Measurements from ENCODE around the gene OR8J1. TPM values are rescaled to one million over a fixed set of nuclear protein-coding genes. Genes with fewer than 3 reads are reported as not detected.
"Not testable (repeated sequence)": the region's sequence is repeated elsewhere in the genome, so short reads cannot be mapped to it uniquely, and the experiment has no call there.

Gene OR8J1
- total RNA-seq, 1 donor from 2014 or later, result not detected

DNA sequence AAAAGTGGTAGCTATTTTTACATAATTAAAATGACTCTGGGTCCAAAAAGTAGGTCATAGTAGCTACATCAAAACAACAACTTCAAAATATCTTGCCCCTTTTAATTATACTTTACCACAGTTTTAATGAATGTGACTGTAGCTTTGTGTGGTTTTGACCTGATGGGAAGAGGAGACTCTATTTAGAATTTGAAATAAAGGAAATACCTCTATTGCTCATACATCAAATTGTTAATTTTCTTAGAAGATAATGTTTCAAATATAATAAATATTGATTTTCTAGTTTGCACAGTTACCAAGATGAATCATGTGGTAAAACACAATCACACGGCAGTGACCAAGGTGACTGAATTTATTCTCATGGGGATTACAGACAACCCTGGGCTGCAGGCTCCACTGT lies 8.4 kb upstream of the OR8J1 start, which contains the start of gene OR8K1:
TSS of gene OR8K1 (plus strand) at position 301 of the 400 bp plus-strand sequence. CDS start at position 301, 0 bp downstream.
- no peaks in the 10 kb centered on the region for H3K9me3 ChIP-seq
- DNase-seq, result no peak
- H3K36me3 ChIP-seq, result no peaks in the 10 kb centered on the region
- no peak within 1 kb of the TSS for H3K4me3 ChIP-seq
- intact Hi-C loops (cut with DNase I), result no loop called here
- no peak within 1 kb of the TSS for H3K27ac ChIP-seq
- H3K4me1 ChIP-seq, result no peaks in the 10 kb centered on the region
- ATAC-seq, result no peak
- TF ChIP-seq CTCF (IDR thresholded peaks at IDR 0.05), result no peak
- H3K27me3 ChIP-seq, result no peaks in the 10 kb centered on the region

GRCh38 chr11:56375324-56375723 lies 21.2 kb downstream of the OR8J1 start, which contains the start of gene OR8U1:
OR8U1 (plus strand) TSS chr11:56375624; CDS start chr11:56375624, 0 bp downstream.
- no peaks in the 10 kb centered on the region for H3K4me1 ChIP-seq
- DNase-seq (no peak), ATAC-seq (no peak)
- H3K27me3 ChIP-seq, result no peaks in the 10 kb centered on the region
- intact Hi-C loops (cut with DNase I), result no loop called here
- no peak within 1 kb of the TSS for H3K27ac ChIP-seq
- no peak for TF ChIP-seq CTCF (IDR thresholded peaks at IDR 0.05)
- no peaks in the 10 kb centered on the region for H3K36me3 ChIP-seq
- no peak within 1 kb of the TSS for H3K4me3 ChIP-seq
- H3K9me3 ChIP-seq, result no peaks in the 10 kb centered on the region

DNA sequence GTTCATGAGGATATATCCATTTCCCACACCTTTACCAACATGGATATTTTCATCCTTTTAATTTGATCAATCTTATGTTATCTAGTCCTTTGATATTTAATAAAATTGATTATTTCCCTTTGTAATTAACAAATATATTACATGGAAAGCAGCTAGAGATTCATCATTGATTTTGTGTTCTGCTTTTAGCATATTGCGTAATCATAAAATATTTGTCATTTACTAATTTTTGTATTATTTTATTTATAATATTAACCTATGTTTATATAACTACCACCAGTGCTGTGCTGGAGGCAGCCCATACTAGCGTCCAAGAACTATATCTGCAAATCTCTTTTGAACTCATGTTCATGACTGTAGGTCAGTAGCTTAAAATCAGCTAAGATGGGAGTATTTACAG lies 26.0 kb downstream of the OR8J1 start:
- intact Hi-C loops (cut with DNase I), result no loop called here
- no peaks in the 10 kb centered on the region for H3K27me3 ChIP-seq
- H3K36me3 ChIP-seq, result no peaks in the 10 kb centered on the region
- no peak for TF ChIP-seq CTCF (IDR thresholded peaks at IDR 0.05)
- no peak overlapping the region for H3K27ac ChIP-seq
- H3K9me3 ChIP-seq, result no peaks in the 10 kb centered on the region
- no peak for DNase-seq
- H3K4me1 ChIP-seq, result no peaks in the 10 kb centered on the region
- no peak overlapping the region for H3K4me3 ChIP-seq
- no peak for ATAC-seq

- Histone ChIP-seq H3K4me1 (no peaks in the 10 kb centered on the region), H3K9me3 (no peaks in the 10 kb centered on the region), H3K27me3 (no peaks in the 10 kb centered on the region), H3K27ac (no peak overlapping the region), H3K36me3 (no peaks in the 10 kb centered on the region), H3K4me3 (no peak overlapping the region)
- TF ChIP-seq CTCF (IDR thresholded peaks at IDR 0.05), result no peak
- DNase-seq, result no peak
- ATAC-seq, result no peak
- intact Hi-C loops (cut with DNase I), result no loop called here
These were observed 40.3 kb downstream of the OR8J1 start for GRCh38 chr11:56394381-56394780.

DNA sequence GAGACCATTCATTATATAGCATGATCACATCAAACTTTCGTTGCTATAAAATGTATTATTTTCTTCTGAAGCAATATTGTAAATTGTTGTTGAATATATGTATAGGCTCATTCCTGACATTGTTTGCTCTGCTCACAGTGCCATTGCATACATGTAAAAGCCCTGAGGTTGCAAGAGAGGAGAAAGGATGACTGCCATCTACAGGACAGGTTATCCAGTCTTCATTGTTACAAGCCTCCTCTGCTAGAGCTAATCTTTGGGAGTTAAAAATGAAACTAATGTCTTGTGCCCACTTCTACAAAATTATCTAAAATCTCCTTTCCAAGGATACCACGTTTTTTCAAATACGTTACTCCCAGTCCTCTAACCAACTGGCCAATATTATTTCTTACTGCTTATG lies 42.0 kb downstream of the OR8J1 start:
- no peak for TF ChIP-seq CTCF (IDR thresholded peaks at IDR 0.05)
- no peaks in the 10 kb centered on the region for H3K4me1 ChIP-seq
- no peaks in the 10 kb centered on the region for H3K9me3 ChIP-seq
- intact Hi-C loops (cut with DNase I), result no loop called here
- DNase-seq (no peak), ATAC-seq (no peak)
- no peak overlapping the region for H3K27ac ChIP-seq
- no peaks in the 10 kb centered on the region for H3K27me3 ChIP-seq
- H3K4me3 ChIP-seq, result no peak overlapping the region
- H3K36me3 ChIP-seq, result no peaks in the 10 kb centered on the region

- H3K27me3 ChIP-seq; H3K36me3 ChIP-seq; H3K4me3 ChIP-seq; DNase-seq; H3K9me3 ChIP-seq; ATAC-seq; H3K27ac ChIP-seq; intact Hi-C loops (cut with DNase I); H3K4me1 ChIP-seq: not testable (repeated sequence)
These were observed 47.9 kb downstream of the OR8J1 start for GRCh38 chr11:56401858-56402461.

Measured in upper lobe of right lung (tissue), 1 donor.